Spleen (tissue), 7 donors: Measurements from ENCODE around the gene APOL6.

Experiments used
- CTCF ChIP-seq, 11 experiments: fragments of 200-600 bp in 7 of 11; fragments of 450-650 bp in 4 of 11; sonication (generic) in 4 of 11; IDR thresholded peaks in 8 of 11; conservative IDR thresholded peaks in 3 of 11; 1 replicate in 7 of 11; 2 replicates in 4 of 11; pipeline versions ENCODE4 v1.4.0 to v1.8.0; 2016 to 2021; ENCODE audit warnings: antibody characterized with exemption in 11 of 11, inconsistent platforms in 4 of 11, mild to moderate bottlenecking in 1 of 11
- POLR2A ChIP-seq, 3 donors: fragments of 450-650 bp; IDR thresholded peaks; one replicate each; pipeline ENCODE4 v1.5.1; 2017; ENCODE audit warnings: antibody characterized with exemption in 3 of 3, mild to moderate bottlenecking in 1 of 3
- POLR2AphosphoS5 ChIP-seq, 3 donors: sonication (generic); formaldehyde crosslinking; IDR thresholded peaks; one replicate each; pipeline ENCODE4 v1.5.1; 2017; ENCODE audit warnings: antibody characterized with exemption in 3 of 3
- donor health status: DM: no; HTN: no; CAD: no; lungs with moderate emphysema.
- donor health status: DM: no; HTN: no; CAD: no.
- donor health status: DM: no; HTN: no; CAD: no.

GRCh38 chr22:35601743-35602615 is 46.3 kb upstream of the APOL6 start:
- TF ChIP-seq CTCF (IDR thresholded peaks at IDR 0.05 in 8 of 11, conservative IDR thresholded peaks at IDR 0.05 in 3 of 11) (no peak), POLR2AphosphoS5 (IDR thresholded peaks at IDR 0.05) (no peak), POLR2A (IDR thresholded peaks at IDR 0.05) (no peak)
